K562 (cell line): ENCODE measurements around the gene COL15A1. TPM values are rescaled to one million over a fixed set of nuclear protein-coding genes. Genes with fewer than 3 reads are reported as not detected.

ENCODE experiments used
- C11orf30 ChIP-seq: fragments of 450-650 bp; IDR thresholded peaks from 2 replicates; pipeline ENCODE4 v1.6.1; 2016; ENCODE audit warnings: low read depth, mild to moderate bottlenecking
- CBFB ChIP-seq: sonication (generic); formaldehyde crosslinking; IDR thresholded peaks from 2 replicates; pipeline ENCODE4 v1.4.0; 2020; ENCODE audit warnings: mild to moderate bottlenecking, missing genetic modification reagents
- CREB1 ChIP-seq, 2 experiments: sonication (generic) in 1 of 2; formaldehyde crosslinking in 1 of 2; IDR thresholded peaks; 2 replicates each; pipeline versions ENCODE4 v1.6.1 to v1.8.0; 2012 to 2022; ENCODE audit warnings: inconsistent platforms in 1 of 2, mild to moderate bottlenecking in 1 of 2, missing genetic modification reagents in 1 of 2, moderate library complexity in 1 of 2
- ELF4 ChIP-seq: fragments of 450-650 bp; formaldehyde crosslinking; IDR thresholded peaks from 2 replicates; pipeline ENCODE4 v1.4.0; 2022; ENCODE audit warnings: missing genetic modification characterization
- GABPB1 ChIP-seq: sonication (generic); formaldehyde crosslinking; IDR thresholded peaks from 2 replicates; pipeline ENCODE4 v1.8.0; 2022; ENCODE audit warnings: mild to moderate bottlenecking, missing genetic modification reagents
- JUN ChIP-seq, 2 experiments: sonication (generic) in 1 of 2; formaldehyde crosslinking in 1 of 2; IDR thresholded peaks; 2 replicates each; pipeline versions ENCODE4 v1.6.1 to v1.8.0; 2012 to 2022; ENCODE audit warnings: borderline replicate concordance in 2 of 2, mild to moderate bottlenecking in 2 of 2, improper control_type of control experiment in 1 of 2, low read depth in 1 of 2, low read length in 1 of 2, missing genetic modification reagents in 1 of 2
- KDM2B ChIP-seq: fragments of 250-450 bp; sonication (Bioruptor Pico); IDR thresholded peaks from 2 replicates; pipeline ENCODE4 v1.8.0; 2021; ENCODE audit warnings: mild to moderate bottlenecking, moderate library complexity
- MYC ChIP-seq, 2 experiments: fragments of 250-450 bp in 1 of 2; sonication (Bioruptor Pico) in 1 of 2; IDR thresholded peaks; 2 replicates each; pipeline versions ENCODE4 v1.5.1 to v1.6.1; 2012 to 2021; ENCODE audit warnings: low read depth in 2 of 2, borderline replicate concordance in 1 of 2, improper control_type of control experiment in 1 of 2, low read length in 1 of 2, mild to moderate bottlenecking in 1 of 2, moderate library complexity in 1 of 2
- NCOR1 ChIP-seq: fragments of 450-650 bp; IDR thresholded peaks from 2 replicates; pipeline ENCODE4 v1.6.1; 2016; ENCODE audit warnings: mild to moderate bottlenecking, moderate library complexity
- PRDM10 ChIP-seq: fragments of 450-650 bp; IDR thresholded peaks from 2 replicates; pipeline ENCODE4 v1.6.1; 2018; ENCODE audit not compliant: partially characterized antibody
- TAF1 ChIP-seq: IDR thresholded peaks from 2 replicates; pipeline ENCODE4 v1.6.1; 2011; ENCODE audit warnings: mild to moderate bottlenecking, low read length, moderate library complexity; ENCODE audit not compliant: insufficient read depth, control insufficient read depth, severe bottlenecking; ENCODE audit errors: extremely low read depth
- ZFP36 ChIP-seq: fragments of 150-350 bp; IDR thresholded peaks from 2 replicates; pipeline ENCODE4 v1.6.1; 2018; ENCODE audit warnings: low read length, low read depth; ENCODE audit not compliant: partially characterized antibody
- ZNF134 ChIP-seq: fragments of 250-450 bp; sonication (Bioruptor Pico); conservative IDR thresholded peaks from 2 replicates; pipeline ENCODE4 v1.4.0; 2020
- ZNF232 ChIP-seq: sonication (generic); formaldehyde crosslinking; IDR thresholded peaks from 2 replicates; pipeline ENCODE4 v1.8.0; 2022; ENCODE audit warnings: mild to moderate bottlenecking, missing genetic modification reagents
- ZNF239 ChIP-seq: fragments of 250-450 bp; sonication (Bioruptor Pico); IDR thresholded peaks from 2 replicates; pipeline ENCODE4 v1.4.0; 2020; ENCODE audit warnings: mild to moderate bottlenecking
- ZNF766 ChIP-seq: fragments of 200-800 bp; sonication (Bioruptor generic); conservative IDR thresholded peaks from 2 replicates; pipeline ENCODE4 v1.6.1; 2016; ENCODE audit warnings: missing genetic modification characterization, missing compliant biosample characterization
- ZSCAN29 ChIP-seq: fragments of 450-650 bp; IDR thresholded peaks from 2 replicates; pipeline ENCODE4 v1.6.1; 2017
- polyA plus RNA-seq, 8 experiments: library from polyadenylated mRNA; depleted of rRNA in 4 of 8; stranded (reverse) in 5 of 8; unstranded in 3 of 8; fragments of >200 nt; fragmentation: Nextera tagmentation in 2 of 8; fragmentation: Illumina TruSeq in 1 of 8; extraction: Ambion mirVana in 2 of 8; extraction: Trizol in 1 of 8; gene quantifications; 2 replicates each; pipeline versions ENCODE4 v1.2.1 to v1.2.3, GENCODE V29; 2011 to 2014; ENCODE audit warnings: inconsistent platforms in 1 of 8, missing spikeins in 1 of 8
- total RNA-seq, 7 experiments: library from RNA; depleted of rRNA in 6 of 7; stranded (reverse); fragments of >200 nt in 6 of 7; fragmentation: Illumina TruSeq in 2 of 7; extraction: Trizol in 2 of 7; gene quantifications; 2 replicates each; pipeline versions ENCODE4 v1.2.1 to v1.2.3, GENCODE V29; 2011 to 2021; ENCODE audit warnings: low replicate concordance in 1 of 7
- TF ChIP-seq, protein P1 (sequence below), 2 experiments: IDR thresholded peaks in 1 of 2; conservative IDR thresholded peaks in 1 of 2; 2 replicates each; pipeline ENCODE4 v1.6.1; 2016; ENCODE audit warnings: low read depth in 2 of 2, mild to moderate bottlenecking in 1 of 2, missing compliant biosample characterization in 1 of 2, missing genetic modification characterization in 1 of 2, moderate library complexity in 1 of 2
- TF ChIP-seq, protein P2 (sequence below): fragments of 450-650 bp; formaldehyde crosslinking; IDR thresholded peaks from 2 replicates; pipeline ENCODE4 v1.4.0; 2022; ENCODE audit warnings: missing genetic modification characterization

Gene COL15A1
- total and polyA plus RNA-seq, 9 of the 15 experiments (the other 6 are each of a cell fraction or from before 2014, with no cell fraction given), result 0.46 to 5.1 (median 2.6) TPM

GRCh38 chr9:98935071-98935505 lies 8.6 kb upstream of the COL15A1 start (continued):
- TF ChIP-seq, protein P1, sequence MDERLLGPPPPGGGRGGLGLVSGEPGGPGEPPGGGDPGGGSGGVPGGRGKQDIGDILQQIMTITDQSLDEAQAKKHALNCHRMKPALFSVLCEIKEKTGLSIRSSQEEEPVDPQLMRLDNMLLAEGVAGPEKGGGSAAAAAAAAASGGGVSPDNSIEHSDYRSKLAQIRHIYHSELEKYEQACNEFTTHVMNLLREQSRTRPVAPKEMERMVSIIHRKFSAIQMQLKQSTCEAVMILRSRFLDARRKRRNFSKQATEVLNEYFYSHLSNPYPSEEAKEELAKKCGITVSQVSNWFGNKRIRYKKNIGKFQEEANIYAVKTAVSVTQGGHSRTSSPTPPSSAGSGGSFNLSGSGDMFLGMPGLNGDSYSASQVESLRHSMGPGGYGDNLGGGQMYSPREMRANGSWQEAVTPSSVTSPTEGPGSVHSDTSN (CRISPR knock-in tag; IDR thresholded peaks at IDR 0.05; ENCODE audit: low read depth), result no peak
- TF ChIP-seq, protein P1 (tag; conservative IDR thresholded peaks at IDR 0.05; ENCODE audit: low read depth), result no peak
- peak; percentile 66 for TF ChIP-seq NCOR1
- TF ChIP-seq ZNF239 (CRISPR knock-in tag), result peak; percentile 44; the same call in 1 of the 2 replicates
- TF ChIP-seq ZFP36, result no peak
- no peak for TF ChIP-seq PRDM10
- no peak for TF ChIP-seq CBFB (CRISPR knock-in tag)
- no peak for TF ChIP-seq C11orf30
- TF ChIP-seq, protein P2, sequence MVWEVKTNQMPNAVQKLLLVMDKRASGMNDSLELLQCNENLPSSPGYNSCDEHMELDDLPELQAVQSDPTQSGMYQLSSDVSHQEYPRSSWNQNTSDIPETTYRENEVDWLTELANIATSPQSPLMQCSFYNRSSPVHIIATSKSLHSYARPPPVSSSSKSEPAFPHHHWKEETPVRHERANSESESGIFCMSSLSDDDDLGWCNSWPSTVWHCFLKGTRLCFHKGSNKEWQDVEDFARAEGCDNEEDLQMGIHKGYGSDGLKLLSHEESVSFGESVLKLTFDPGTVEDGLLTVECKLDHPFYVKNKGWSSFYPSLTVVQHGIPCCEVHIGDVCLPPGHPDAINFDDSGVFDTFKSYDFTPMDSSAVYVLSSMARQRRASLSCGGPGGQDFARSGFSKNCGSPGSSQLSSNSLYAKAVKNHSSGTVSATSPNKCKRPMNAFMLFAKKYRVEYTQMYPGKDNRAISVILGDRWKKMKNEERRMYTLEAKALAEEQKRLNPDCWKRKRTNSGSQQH, result no peak
- no peak for TF ChIP-seq JUN (IDR thresholded peaks at IDR 0.05; ENCODE audit: borderline replicate concordance, low read depth, low read length)
- no peak for TF ChIP-seq JUN (CRISPR knock-in tag; IDR thresholded peaks at IDR 0.05; ENCODE audit: borderline replicate concordance)
- 0 out of 2 replicates have a peak, but pooled peaks have one; percentile 66 for TF ChIP-seq ELF4 (CRISPR knock-in tag)
- TF ChIP-seq TAF1, result no peak
- no peak for TF ChIP-seq ZSCAN29
- TF ChIP-seq MYC (IDR thresholded peaks at IDR 0.05; ENCODE audit: low read depth, low read length), result no peak
- no peak for TF ChIP-seq MYC (CRISPR knock-in tag; IDR thresholded peaks at IDR 0.05; ENCODE audit: borderline replicate concordance, low read depth)
- no peak for TF ChIP-seq GABPB1 (CRISPR knock-in tag)
- no peak for TF ChIP-seq ZNF232
- TF ChIP-seq ZNF134, result 0 out of 2 replicates have a peak, but pooled peaks have one; percentile 21
- peak; percentile 45; the same call in 1 of the 2 replicates for TF ChIP-seq ZNF766
- no peak for TF ChIP-seq CREB1 (IDR thresholded peaks at IDR 0.05)
- TF ChIP-seq CREB1 (CRISPR knock-in tag; IDR thresholded peaks at IDR 0.05), result no peak
- no peak for TF ChIP-seq KDM2B (CRISPR knock-in tag)
